GM19324 (cell line): ENCODE results near the gene TAF15.

Experiments
- ATAC-seq: cut with Tn5 transposase; IDR thresholded peaks from one replicate; pipeline ENCODE4 v1.9.1; 2021; ENCODE audit warnings: mild to moderate bottlenecking, moderate library complexity; ENCODE audit not compliant: unreplicated experiment, low FRiP score

Gene TAF15

DNA sequence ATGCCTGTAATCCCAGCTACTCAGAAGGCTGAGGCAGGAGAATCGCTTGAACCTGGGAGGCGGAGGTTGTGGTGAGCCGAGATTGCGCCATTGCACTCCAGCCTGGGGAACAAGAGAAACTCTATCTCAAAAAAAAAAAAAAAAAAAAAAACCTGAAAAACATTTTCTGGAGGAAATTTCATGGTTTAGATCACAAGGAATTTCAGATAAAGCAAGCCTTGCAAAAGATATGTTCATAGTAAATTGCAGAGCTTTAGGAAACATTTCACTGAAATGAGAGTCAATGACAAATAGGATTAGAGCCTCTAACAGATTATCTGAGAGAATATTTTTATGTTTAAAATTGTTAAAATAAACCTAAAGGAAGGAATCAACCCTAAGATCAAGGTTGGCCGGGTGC lies 3.2 kb downstream of the TAF15 start:
- ATAC-seq: no peak

DNA sequence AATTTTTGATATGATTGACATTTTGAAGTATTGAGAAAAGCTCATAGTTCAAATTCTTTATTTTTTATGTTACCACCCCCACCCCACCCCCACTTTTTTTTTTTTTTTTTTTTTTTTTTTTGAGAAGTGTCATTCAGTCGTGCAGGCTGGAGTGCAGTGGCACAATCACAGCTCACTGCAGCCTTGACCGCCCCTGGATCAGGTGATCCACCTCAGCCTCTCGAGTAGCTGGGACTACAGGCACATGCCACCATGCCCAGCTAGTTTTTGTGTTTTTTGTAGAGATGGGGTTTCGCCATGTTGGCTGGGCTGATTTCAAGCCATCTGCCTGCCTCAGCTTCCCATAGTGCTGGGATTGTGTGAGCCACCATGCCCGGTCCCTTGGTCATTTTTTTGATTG lies 7.4 kb downstream of the TAF15 start:
- ATAC-seq: no peak

DNA sequence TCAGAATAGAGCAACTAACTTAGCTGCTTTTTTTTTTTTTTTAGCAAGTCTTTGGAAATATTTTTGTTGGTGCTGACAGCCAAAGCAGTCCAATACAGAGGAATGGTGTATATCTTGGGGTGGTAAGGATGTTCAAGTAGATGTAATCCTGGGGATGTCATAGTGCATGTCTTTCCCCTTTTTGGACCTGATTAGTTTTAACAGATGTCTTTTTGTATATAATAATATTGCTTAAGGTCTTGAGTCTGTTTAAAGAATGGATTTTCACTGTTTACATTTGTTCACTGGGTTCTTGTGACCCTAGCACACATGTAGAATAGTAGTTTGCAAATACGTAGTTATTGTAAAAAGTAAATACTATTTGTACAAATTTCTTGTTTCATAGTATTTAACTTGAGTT lies 7.9 kb downstream of the TAF15 start:
- no peak for ATAC-seq

DNA sequence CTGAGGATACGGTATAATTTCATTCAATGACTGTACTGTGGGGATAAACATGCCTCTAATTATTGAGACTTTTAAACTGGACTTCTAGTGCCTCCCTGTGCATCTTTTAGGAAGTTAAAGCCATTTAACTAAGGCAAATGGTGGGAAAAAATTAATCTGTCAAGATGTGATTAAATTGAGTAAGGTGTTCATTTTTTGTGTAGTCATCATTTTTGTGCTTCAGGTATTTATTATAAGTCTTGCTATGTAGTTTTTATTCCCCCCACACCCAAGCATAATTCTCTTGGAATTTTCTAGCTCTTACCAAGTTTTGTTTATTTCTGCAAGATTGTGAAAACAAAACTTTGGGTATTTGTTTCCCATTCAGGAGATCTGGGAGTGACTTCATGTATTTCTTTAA lies 10.2 kb downstream of the TAF15 start:
- ATAC-seq: no peak

DNA sequence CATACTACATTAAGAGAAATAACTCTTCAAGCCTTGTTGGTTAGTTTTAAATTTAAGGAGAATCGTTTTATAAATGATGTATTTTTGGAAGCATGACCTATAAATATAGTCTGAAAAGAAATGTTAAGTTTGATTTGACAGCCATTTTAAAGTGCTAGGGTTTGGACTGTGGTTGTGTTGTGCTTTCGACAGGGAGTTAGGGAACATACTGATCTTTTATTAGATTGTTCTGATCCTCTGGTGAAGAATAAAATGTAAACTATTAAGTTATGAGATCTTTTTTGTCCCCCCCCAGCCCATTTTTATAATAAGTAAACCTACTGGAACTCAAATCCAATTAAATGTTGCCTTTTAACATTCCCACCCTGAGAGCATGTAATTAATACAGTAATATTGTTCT lies 12.0 kb downstream of the TAF15 start:
- no peak for ATAC-seq

DNA sequence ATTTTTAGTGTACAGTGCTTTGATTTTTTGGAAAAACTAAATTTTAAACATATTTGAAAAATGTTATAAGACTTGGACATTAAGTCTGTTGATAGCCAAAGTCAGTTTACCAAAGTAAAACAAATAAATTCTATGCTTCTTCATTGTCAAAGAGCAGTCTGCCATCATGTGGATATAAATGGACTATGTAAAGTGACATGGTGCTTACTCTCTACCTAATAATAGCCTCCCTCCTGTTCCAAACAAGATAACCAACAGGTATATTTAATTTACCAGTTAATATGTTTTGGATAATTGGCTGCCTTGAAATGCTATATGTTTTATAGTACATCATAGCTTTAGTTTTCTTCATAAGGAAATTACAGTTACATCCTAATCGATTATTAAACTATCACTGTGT lies 15.9 kb downstream of the TAF15 start:
- ATAC-seq: no peak

DNA sequence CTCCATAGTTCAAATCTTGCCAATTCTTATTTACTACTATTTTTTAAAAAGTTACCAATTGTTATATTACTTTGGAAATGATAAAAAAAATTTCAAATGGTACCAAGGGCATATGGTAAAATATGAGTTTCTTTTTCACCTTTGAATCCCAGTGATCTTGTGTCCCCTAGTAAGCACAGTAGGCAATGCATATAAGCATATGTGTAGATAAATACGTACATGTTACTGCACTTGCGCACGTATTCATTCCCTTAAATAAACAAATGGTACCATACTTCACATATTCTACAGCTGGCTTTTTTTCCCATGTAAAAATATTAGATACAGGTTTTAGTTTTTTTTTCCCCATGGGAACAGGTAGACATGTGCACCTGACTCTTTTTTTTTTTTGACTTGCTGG lies 31.8 kb downstream of the TAF15 start:
- no peak for ATAC-seq

DNA sequence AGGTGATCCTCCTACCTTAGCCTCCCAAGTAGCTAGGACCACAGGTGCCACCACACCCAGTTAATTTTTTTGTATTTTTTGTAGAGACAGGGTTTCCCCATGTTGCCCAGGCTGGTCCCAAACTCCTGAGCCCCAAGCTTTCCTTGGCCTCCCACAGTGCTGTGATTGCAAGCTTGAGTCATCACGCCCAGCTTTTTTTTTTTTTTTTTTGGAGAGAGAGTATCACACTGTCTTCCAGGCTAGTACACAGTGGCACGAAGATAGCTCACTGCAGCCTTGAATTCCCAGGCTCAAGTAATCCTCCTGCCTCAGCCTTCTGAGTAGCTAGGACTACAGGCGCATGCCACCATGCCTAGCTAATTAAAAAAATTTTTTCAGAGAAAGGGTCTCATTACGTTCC lies 32.2 kb downstream of the TAF15 start:
- ATAC-seq: no peak

DNA sequence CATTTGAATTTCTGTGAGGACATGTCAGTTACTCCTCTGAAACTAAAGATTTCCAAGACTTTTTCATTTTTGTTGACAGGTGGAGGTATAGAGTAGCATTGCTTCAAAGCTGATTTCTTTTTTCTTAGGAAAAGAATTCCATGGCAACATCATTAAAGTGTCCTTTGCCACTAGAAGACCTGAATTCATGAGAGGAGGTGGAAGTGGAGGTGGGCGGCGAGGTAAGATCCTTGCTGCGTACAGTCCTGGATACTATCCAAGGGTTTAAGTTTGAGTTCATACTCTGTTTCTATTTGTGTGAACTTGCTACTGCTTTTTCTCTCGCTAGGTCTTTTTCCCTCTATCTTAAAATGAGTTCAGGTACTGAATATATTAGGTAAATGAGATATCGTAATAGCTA lies 33.0 kb downstream of the TAF15 start:
- no peak for ATAC-seq

DNA sequence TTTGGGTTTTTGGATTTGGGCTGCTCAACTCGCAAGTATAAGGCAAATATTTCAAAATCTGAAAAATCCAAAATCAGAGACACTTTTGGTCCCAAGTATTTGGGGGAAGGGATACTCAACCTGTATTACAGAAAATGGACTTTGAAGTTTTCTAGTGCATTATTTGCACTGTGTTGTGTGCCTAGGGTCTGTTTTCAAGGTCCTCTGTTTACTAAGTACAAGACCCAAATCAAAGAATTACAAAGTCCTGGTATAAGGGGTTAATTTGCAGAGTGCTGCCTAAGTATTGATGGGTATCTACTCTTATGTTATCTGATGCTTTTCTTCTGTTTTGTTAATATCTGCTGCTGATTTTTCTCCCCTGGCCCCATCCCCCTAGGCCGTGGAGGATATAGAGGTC lies 34.4 kb downstream of the TAF15 start:
- no peak for ATAC-seq

DNA sequence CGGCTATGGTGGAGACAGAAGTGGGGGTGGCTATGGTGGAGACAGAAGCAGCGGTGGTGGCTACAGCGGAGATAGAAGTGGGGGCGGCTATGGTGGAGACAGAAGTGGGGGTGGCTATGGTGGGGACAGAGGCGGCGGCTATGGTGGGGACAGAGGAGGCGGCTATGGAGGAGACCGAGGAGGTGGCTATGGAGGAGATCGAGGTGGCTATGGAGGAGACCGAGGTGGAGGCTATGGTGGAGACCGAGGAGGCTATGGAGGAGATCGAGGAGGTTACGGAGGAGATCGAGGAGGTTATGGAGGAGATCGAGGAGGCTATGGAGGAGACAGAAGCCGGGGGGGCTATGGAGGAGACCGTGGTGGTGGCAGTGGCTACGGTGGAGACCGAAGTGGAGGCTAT lies 35.3 kb downstream of the TAF15 start:
- no peak for ATAC-seq

DNA sequence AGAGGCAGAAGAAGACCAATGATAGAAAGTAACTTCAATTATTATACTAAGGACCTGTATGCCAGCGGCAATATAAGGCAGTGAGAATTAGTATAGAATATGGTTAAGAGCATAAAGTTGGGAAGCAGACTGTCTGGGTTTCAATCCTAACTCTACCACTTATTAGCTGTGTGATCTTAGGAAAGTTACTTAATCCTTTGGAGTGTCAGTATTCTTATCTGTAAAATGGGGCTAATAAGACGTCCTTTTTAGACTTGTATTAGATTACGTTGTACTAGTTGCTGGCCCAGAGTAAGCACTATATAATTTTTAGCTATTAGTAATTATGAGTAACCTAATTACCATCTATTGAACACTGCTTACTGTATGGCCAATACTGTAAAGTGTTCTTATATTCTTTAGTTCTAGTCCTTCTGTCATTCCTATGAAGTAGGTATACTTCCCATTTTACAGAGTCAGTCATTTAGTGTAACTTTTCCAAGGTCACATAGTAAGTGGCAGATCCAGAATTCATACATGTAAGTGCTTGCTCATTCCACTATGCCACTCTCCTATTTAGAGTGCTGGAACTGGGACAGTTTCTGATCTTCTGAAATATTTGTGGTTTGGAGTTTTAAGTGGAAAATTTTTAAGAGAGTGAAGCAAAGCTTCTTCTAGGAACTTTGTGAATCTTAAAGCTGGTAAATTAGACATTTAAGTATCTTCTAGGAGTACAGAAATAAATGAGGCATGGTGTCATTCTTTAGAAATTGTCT lies 36.9 kb downstream of the TAF15 start:
- no peak for ATAC-seq

DNA sequence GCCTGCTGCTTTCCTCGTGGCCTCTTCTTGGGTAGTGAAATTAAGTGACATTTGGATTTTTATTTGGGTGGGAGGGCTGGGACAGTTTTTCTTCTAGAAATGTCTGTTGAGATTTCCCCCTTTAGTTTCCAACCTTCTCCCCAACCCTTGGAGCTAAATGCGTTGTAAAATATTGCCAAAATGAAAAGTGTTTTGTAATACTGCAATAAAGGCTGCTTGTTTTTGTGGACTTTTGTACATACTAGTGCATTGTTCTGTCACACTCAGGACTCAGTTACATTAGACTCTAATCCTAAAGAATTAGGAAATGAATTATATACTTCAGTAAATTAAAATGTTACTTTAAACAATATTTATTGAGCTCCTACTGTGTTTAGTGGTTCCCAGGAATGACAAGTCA lies 37.7 kb downstream of the TAF15 start:
- no peak for ATAC-seq

DNA sequence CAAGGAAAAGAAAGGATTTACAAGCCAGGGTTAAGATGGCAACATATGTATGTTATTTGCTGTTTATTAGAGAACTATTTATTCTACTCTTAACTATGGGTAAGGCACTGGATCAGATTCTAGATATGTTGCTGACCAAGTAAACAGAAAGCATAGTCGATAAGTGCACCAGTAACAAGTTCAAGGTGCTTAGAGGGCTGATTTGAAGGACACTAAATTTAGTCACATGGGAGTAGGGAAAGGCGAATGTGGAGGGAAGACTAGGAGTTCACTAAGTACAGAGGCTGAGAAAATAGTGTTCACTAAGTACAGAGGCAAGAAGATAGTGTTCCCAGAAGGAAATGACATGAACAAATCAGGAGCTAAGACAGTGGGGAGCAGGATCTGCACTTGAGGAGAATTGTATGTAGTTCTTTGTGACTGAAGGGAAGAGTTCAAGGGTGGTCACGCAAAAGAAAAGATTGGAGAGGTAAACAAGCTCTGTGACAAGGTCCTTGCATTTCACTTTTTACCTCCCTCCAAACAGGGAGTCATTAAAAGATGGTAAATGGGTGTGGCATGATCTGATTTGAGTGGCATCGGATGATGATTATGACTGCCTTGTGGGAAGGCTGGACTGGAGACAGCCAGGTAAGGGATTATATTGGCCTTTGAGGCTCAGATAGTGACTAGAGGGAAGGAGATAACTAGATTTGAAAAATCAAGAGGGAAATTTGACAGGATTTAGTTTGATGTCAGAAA lies 38.5 kb downstream of the TAF15 start:
- ATAC-seq: no peak

DNA sequence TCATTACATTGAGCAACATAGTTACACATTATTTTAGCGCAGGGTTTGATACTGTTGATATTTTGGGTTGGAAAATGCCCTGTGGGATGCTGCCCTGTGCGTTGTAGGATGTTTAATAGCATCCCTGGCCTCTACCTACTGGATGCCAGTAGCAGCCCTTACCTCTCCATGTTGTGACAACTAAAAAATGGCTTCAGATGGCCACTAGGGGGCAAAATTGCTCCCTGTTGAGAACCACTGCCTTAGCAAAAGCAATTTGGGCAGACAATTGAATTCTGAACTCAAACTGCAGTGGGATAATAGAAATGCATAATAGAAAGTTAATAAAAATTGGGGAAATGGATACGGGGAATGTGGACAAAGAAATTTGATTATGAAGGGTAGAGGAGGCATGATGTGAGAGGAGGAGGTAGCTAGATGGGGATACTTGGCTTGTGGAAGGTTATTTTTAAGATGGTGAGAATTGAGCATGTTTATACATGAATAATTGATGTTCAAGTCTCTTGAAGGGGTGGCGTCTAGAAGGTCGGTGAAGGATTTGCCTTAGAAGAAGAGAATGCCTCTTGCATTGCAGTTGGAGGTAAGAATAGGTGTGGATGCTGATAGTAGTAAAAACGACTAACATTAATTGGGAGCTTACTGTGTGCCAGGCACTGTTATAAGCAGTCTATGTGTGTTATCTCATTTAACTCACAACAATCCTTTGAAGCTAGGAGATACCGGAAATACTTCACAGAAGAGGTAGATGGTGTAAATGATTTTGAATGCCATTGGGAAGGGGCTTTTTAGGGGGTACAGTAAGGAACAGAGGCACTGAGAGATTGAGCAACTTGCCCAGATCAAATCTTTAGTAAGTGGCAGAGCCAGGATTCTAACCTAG lies 40.4 kb downstream of the TAF15 start:
- ATAC-seq: no peak

DNA sequence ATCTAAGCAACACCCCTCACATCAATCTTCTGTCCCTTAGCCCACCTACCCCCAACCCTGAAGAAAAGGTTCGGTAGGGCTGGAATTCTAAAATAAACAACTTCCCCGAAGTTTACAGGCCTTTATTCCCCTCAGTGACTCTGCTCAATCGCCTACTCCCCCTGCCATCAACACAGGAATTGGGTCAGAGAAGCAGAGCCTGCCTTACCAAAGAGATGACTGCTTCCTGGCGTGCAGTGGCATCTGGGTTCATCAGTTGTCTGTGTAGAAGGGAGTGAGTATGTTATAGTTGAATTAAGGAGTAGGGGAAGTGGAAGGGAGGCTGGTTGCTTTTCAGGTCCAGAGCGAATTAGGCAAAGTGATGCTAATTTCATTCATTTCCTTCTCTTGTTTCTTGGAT lies 46.7 kb downstream of the TAF15 start:
- no peak for ATAC-seq

DNA sequence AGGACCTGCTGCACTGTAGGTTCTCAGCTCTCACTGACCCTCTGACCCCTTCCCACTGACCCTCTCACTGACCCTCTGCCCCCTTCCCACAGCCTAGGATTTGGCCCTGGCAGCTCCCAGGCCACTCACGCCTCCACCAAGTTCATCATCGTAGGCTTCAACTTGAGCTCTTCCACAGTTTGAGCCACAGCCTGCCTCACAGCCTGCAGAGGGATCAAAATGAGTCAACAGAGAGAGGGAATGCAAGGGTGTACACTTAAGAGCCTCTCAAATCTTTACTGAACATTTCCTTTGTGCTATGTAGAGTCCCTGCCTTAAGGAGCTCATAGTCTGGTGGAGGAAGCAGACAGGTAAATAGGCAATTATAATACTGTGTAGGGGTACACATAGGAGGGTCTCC lies 47.3 kb downstream of the TAF15 start:
- ATAC-seq: no peak

DNA sequence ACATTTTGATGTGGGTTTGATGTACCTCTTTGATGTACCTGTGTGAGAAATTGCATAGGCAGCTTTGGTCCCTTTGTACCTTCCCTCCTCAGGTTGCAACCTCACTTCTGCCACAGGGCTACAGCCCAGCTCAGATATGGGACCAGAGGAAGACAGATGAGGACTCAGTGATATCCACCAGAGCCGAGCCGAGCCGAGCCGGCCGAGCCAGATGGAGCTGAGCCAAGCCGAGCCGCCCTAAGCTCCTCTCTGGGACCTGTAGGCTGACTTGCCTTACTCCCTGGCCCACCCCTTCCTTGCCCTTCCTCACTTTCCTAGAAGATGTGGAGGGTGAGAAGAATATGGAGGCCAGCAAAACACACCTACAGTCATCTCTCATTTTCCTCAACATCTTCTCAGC lies 55.6 kb downstream of the TAF15 start:
- ATAC-seq: no peak

DNA sequence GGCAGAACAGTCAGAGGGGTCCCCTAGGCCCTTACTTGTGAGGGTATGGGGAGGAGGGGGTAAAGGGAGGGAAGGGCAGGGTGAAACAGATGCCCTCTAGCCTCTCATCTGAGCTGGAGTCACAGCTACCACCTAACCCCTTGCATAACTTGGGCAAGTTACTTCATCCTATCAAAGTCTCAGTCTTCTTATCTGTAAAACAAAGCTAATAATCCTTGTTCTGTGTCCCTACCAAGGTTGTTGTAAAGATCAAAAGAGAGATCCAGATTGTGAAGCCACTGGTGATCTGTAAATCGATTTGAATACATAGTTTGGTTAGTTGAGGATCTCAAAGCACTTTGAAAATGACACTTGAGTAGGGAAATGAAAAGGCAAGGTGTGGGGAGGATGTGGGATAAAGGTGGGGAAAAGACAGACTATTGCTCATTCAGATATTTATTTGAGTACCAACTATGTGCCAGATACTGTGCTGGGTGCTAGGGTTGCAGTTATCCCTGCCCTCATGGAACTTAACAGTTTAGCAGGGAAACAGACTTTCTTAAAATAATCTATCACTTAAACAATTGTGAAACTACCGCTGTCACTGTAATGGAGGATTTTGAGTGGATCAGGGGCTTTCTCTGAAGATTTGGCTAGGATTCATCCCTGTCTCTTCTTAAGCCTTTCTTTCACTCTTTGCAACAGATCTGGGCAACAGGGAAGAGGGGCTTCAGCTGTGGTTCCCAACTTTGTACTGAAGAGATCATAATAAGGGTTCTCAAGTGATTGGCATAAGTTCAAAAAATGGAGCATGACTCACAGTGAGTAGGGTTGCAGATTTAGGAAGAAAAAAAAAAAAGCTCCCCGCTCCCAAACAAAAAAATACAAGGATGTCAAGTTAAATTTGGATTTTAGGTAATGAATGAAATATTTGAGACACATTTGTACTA lies 56.4 kb downstream of the TAF15 start:
- no peak for ATAC-seq

DNA sequence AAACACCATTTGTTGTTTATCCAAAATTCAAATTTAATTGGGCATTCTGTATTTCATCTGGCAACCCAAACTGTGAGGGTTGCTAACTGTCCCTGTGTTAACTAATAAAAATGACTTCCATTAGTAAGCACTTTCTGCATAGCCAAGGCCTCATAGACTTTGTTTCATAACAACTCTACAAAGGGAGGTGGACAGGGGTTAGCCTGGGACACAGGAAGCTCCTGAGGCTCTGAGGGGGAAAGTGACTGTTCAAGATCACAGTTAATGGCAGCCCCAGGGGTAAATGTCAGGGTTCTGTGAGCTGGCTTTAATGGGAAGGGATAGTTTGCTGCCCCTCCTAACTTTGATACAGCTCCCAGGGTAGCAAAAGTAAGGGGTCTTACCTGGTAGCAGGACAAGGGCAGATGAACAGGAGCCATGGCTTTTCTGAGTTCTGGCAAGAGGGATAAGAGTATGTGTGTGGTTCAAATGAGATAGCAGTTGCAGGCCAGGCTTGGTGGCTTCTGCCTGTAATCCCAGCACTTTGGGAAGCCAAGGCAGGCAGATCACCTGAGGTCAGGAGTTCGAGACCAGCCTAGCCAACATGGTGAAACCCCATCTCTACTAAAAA lies 57.2 kb downstream of the TAF15 start:
- no peak for ATAC-seq
